Caco-2 (cell line): ENCODE results near the gene MAP4K3. TPM values are rescaled to one million over a fixed set of nuclear protein-coding genes. Genes with fewer than 3 reads are reported as not detected.

ENCODE experiments used
- BruUV-seq: library from RNA; stranded (reverse); fragments of 400-500 nt; replicated peaks from 2 replicates; lab custom pipeline; 2021; lab: Mats Ljungman, UMichigan
- CTCF ChIA-PET: fragments of 300-600 bp; sonication (Branson Sonifier 250); formaldehyde crosslinking; loops from one replicate; lab custom pipeline; 2022; ENCODE audit warnings: antibody characterized with exemption; lab: Charles Lee
- POLR2A ChIA-PET: fragments of 300-600 bp; sonication (Branson Sonifier 250); formaldehyde crosslinking; loops from one replicate; lab custom pipeline; 2022; ENCODE audit warnings: antibody characterized with exemption; lab: Charles Lee
- DNase-seq, 2 experiments: peaks; one replicate each; pipeline versions ENCODE4 v3.0.0 to v3.0.0-alpha.2; 2020 to 2022
- H3K27me3 ChIP-seq: replicated peaks from 2 replicates; pipeline ENCODE4 v1.6.0; 2011; ENCODE audit warnings: low read length; ENCODE audit not compliant: control insufficient read depth, insufficient read depth
- H3K36me3 ChIP-seq: 2 replicates; pipeline ENCODE4 v1.5.1; 2011; ENCODE audit warnings: low read length; ENCODE audit not compliant: control insufficient read depth, insufficient read depth
- H3K4me1 ChIP-seq: fragments of 250-450 bp; sonication (Bioruptor Pico); 2 replicates; pipeline ENCODE4 v1.5.1; 2020; ENCODE audit warnings: mild to moderate bottlenecking
- H3K4me3 ChIP-seq: 2 replicates; pipeline ENCODE4 v1.5.1; 2011; ENCODE audit warnings: low read depth, mild to moderate bottlenecking, control low read depth, low read length
- H3K9me3 ChIP-seq: fragments of 250-450 bp; sonication (Bioruptor Pico); 2 replicates; pipeline ENCODE4 v1.5.1; 2020; ENCODE audit warnings: mild to moderate bottlenecking, moderate library complexity
- H3K27ac Mint-ChIP-seq: one replicate; pipeline ENCODE4 v1.8.0; 2022; ENCODE audit warnings: mixed read lengths; ENCODE audit not compliant: unreplicated experiment
- H3K27me3 Mint-ChIP-seq: one replicate; pipeline ENCODE4 v1.8.0; 2022; ENCODE audit warnings: mixed read lengths; ENCODE audit not compliant: insufficient read depth, unreplicated experiment
- H3K36me3 Mint-ChIP-seq: one replicate; pipeline ENCODE4 v1.8.0; 2022; ENCODE audit warnings: mild to moderate bottlenecking, mixed read lengths; ENCODE audit not compliant: insufficient read depth, unreplicated experiment
- H3K4me1 Mint-ChIP-seq: one replicate; pipeline ENCODE4 v1.8.0; 2022; ENCODE audit warnings: low read depth, mixed read lengths; ENCODE audit not compliant: unreplicated experiment
- H3K4me3 Mint-ChIP-seq: one replicate; pipeline ENCODE4 v1.8.0; 2022; ENCODE audit warnings: mild to moderate bottlenecking, moderate library complexity, mixed read lengths; ENCODE audit not compliant: unreplicated experiment
- H3K9me3 Mint-ChIP-seq: one replicate; pipeline ENCODE4 v1.8.0; 2022; ENCODE audit warnings: mixed read lengths; ENCODE audit not compliant: unreplicated experiment
- CTCF ChIP-seq, 2 experiments: fragments of 200-600 bp in 1 of 2; IDR thresholded peaks; 1 replicate in 1 of 2; 2 replicates in 1 of 2; pipeline versions ENCODE4 v1.5.1 to v1.8.0; 2011 to 2022; ENCODE audit warnings: antibody characterized with exemption in 1 of 2, control low read depth in 1 of 2, inconsistent platforms in 1 of 2, low read depth in 1 of 2, low read length in 1 of 2, mild to moderate bottlenecking in 1 of 2, moderate library complexity in 1 of 2; ENCODE audit not compliant: insufficient read depth in 1 of 2, severe bottlenecking in 1 of 2, unreplicated experiment in 1 of 2
- intact Hi-C: fragments of 100-400 bp; cut with micrococcal nuclease; formaldehyde crosslinking; loops from one replicate; pipeline ENCODE4 v1.10.0; 2022; ENCODE audit not compliant: unreplicated experiment
- total RNA-seq: library from RNA; stranded (reverse); gene quantifications from 2 replicates; pipeline ENCODE4 v1.2.3, GENCODE V29; 2022

The MAP4K3 gene
- total RNA-seq, 1 experiment from 2014 or later = 46.1 TPM

DNA sequence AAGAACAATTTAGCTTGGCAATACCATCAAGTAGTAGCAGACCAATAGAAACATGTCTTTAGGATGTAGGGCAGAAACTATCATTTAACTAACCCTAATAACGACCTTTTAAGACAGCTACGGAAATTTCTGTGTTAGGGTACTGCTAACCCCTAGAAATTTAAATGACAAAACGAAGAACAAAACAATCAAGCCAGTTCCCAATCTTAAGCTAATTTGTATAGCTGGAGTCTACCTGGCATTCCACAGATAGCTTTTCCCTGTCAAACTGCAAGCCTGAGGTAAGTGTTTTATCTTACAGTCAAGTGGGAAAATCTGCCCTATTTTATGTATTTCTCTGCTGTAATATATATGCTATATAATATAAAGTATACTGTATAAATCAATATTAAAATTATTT, 155.7 kb downstream of the MAP4K3 start:
- Histone ChIP-seq H3K27me3 (no peaks in the 10 kb centered on the region), H3K4me1 (no peaks in the 10 kb centered on the region), H3K9me3 (no peaks in the 10 kb centered on the region), H3K4me3 (no peak overlapping the region), H3K36me3 (peaks cover 3% of the 10 kb centered on the region)
- Mint-ChIP-seq H3K9me3 (no peaks in the 10 kb centered on the region), H3K27ac (no peak overlapping the region), H3K4me1 (no peaks in the 10 kb centered on the region), H3K4me3 (no peak overlapping the region), H3K27me3 (no peaks in the 10 kb centered on the region), H3K36me3 (peaks cover 27% of the 10 kb centered on the region)
- ChIA-PET CTCF (no interaction called here), POLR2A (no interaction called here)
- intact Hi-C loops = no loop called here
- BruUV-seq = no TSS peak
- no peak for DNase-seq
- TF ChIP-seq CTCF (IDR thresholded peaks at IDR 0.05; ENCODE audit: insufficient read depth in 1 of 2, low read depth in 1 of 2, low read length in 1 of 2, severe bottlenecking in 1 of 2, unreplicated experiment in 1 of 2) = no peak

DNA sequence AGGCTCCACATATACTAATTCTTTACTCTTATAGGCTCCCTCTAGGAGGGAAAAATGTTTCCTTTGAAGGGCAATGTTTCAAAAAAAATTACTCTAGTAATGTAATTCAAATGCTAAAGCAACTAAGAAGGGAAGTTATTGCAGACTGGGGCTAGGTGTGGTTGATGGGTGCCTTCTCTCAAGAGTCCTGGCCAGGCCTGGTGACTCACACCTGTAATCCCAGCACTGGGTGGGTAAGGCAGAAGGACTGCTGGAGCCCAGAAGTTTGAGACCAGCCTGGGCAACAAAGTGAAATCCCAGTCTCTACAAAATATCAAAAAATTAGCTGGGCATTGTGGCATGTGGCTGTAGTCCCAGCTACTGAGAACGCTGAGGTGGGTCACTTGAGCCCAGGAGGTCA, 162.1 kb downstream of the MAP4K3 start:
- Histone ChIP-seq H3K27me3 (no peaks in the 10 kb centered on the region), H3K36me3 (0 out of 2 replicates have a peak, but pooled peaks cover 1% of the 10 kb centered on the region), H3K9me3 (no peaks in the 10 kb centered on the region), H3K4me1 (no peaks in the 10 kb centered on the region), H3K4me3 (no peak overlapping the region)
- no peak overlapping the region for H3K4me3 Mint-ChIP-seq
- no peak for TF ChIP-seq CTCF (IDR thresholded peaks at IDR 0.05; ENCODE audit: insufficient read depth in 1 of 2, low read depth in 1 of 2, low read length in 1 of 2, severe bottlenecking in 1 of 2, unreplicated experiment in 1 of 2)
- no peak for DNase-seq
- H3K27ac Mint-ChIP-seq = no peak overlapping the region
- POLR2A ChIA-PET = interaction anchor here (0.6 kb wide), 1 partner anchor 446 kb away, joined by 3 read pairs; no protein-coding TSS in a partner anchor
- intact Hi-C loops = no loop called here
- H3K36me3 Mint-ChIP-seq = peaks cover 47% of the 10 kb centered on the region
- H3K4me1 Mint-ChIP-seq = no peaks in the 10 kb centered on the region
- no peaks in the 10 kb centered on the region for H3K27me3 Mint-ChIP-seq
- no TSS peak for BruUV-seq
- no peaks in the 10 kb centered on the region for H3K9me3 Mint-ChIP-seq
- CTCF ChIA-PET = no interaction called here

DNA sequence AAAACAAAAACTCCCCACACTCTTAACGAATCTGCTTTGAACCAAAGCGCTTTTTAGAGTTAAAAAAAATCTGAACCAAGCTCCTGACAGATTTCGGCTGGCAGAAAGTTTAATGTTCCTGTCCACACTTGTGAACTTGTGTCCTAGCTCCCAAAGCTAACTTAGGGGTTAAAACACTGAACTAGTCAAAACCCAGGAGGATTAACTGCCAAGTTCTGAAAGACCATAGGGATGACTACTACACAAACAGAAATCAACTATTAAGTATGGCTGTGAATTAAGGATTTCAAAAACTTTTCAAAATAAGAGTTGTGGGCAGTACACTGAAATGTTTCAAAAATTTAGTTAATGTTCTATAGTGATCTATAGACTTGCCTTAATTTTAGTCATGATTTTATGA, 167.1 kb downstream of the MAP4K3 start:
- Mint-ChIP-seq H3K27ac (no peak overlapping the region), H3K9me3 (no peaks in the 10 kb centered on the region), H3K4me1 (no peaks in the 10 kb centered on the region), H3K36me3 (peaks cover 28% of the 10 kb centered on the region), H3K27me3 (no peaks in the 10 kb centered on the region), H3K4me3 (no peak overlapping the region)
- no peaks in the 10 kb centered on the region for H3K27me3 ChIP-seq
- no peak overlapping the region for H3K4me3 ChIP-seq
- intact Hi-C loops = no loop called here
- no TSS peak for BruUV-seq
- no peaks in the 10 kb centered on the region for H3K4me1 ChIP-seq
- DNase-seq = no peak
- no peaks in the 10 kb centered on the region for H3K36me3 ChIP-seq
- ChIA-PET CTCF (no interaction called here), POLR2A (no interaction called here)
- H3K9me3 ChIP-seq = no peaks in the 10 kb centered on the region
- no peak for TF ChIP-seq CTCF (IDR thresholded peaks at IDR 0.05; ENCODE audit: insufficient read depth in 1 of 2, low read depth in 1 of 2, low read length in 1 of 2, severe bottlenecking in 1 of 2, unreplicated experiment in 1 of 2)
